Astrocyte (in vitro differentiated cells and primary cell): Measurements from ENCODE around the gene MCRS1.

ENCODE experiments used
- CTCF ChIP-seq: IDR thresholded peaks from 2 replicates; pipeline ENCODE4 v1.5.1; 2011; ENCODE audit warnings: low read depth, mild to moderate bottlenecking, inconsistent platforms, low read length, moderate library complexity; ENCODE audit not compliant: insufficient read depth
- EZH2 ChIP-seq: IDR thresholded peaks from 2 replicates; pipeline ENCODE4 v1.6.1; 2012; ENCODE audit warnings: mild to moderate bottlenecking, low read length, inconsistent platforms; ENCODE audit not compliant: insufficient read depth

DNA sequence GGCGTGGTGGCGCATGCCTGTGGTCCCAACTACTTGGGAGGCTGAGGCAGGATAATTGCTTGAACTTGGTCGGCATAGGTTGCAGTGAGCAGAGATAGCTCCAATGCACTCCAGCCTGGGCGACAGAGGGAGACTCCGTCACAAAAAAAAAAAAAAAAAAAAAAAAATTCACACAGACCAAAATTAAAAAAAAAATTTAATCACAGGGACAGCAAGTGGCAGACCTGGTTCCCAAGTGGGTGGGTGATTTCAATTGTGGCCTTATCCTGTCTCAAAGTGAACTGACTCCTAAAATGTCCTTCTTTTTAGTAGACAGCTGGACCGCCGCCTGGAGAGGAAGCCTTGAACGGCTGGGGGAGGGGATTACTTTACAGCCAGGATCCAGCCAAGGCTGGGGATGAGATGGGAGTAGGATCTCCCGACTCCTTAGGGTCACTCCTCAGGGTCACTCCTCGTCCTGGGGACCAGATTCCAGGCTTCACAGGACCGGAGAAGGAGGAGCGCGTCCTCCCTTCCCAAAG lies 30.7 kb downstream of the MCRS1 start:
- TF ChIP-seq CTCF (no peak), EZH2 (no peak)
